B cell (primary cell): ENCODE data around the gene TYROBP. TPM values are rescaled to one million over a fixed set of nuclear protein-coding genes. Genes with fewer than 3 reads are reported as not detected.
A peak's percentile ranks its signal among the peaks of the same experiment; 100 is the strongest.

Experiments used
- ATAC-seq: fragments of 200-7000 bp; cut with Tn5 transposase; one replicate; pipeline ENCODE4 v1.10.0; 2021; ENCODE audit warnings: low read depth, mild to moderate bottlenecking, moderate number of reproducible peaks, moderate library complexity
- CTCF ChIA-PET: fragments of 350-600 bp; sonication (Branson Sonifier 250); formaldehyde crosslinking; loops from one replicate; lab custom pipeline; 2021; ENCODE audit warnings: antibody characterized with exemption, inconsistent platforms; lab: Charles Lee
- POLR2A ChIA-PET: fragments of 350-600 bp; sonication (Branson Sonifier 250); formaldehyde crosslinking; loops from one replicate; lab custom pipeline; 2021; ENCODE audit warnings: antibody characterized with exemption; lab: Charles Lee
- DNase-seq: peaks from one replicate; pipeline ENCODE4 v3.0.0; 2013
- H2AFZ ChIP-seq: 2 replicates; pipeline ENCODE4 v1.6.1; 2012; ENCODE audit warnings: mild to moderate bottlenecking, low read depth, low read length; ENCODE audit not compliant: insufficient read depth, poor library complexity, severe bottlenecking
- H3K27ac ChIP-seq, 2 donors: 1 replicate in 1 of 2; 2 replicates in 1 of 2; pipeline ENCODE4 v1.5.1; 2012 to 2013; ENCODE audit warnings: low read length in 2 of 2, mild to moderate bottlenecking in 2 of 2, moderate library complexity in 1 of 2
- H3K27me3 ChIP-seq, 4 experiments: fragments of 200-600 bp in 1 of 4; sonication (generic) in 1 of 4; replicated peaks in 1 of 4; 1 replicate in 2 of 4; 2 replicates in 2 of 4; pipeline versions ENCODE4 v1.6.1 to v1.7.0; 2013 to 2016; ENCODE audit warnings: low read length in 3 of 4, mild to moderate bottlenecking in 2 of 4, mixed read lengths in 1 of 4, moderate library complexity in 1 of 4; ENCODE audit not compliant: insufficient read depth in 4 of 4, control insufficient read depth in 3 of 4; ENCODE audit errors: control extremely low read depth in 1 of 4
- H3K36me3 ChIP-seq, 2 experiments: replicated peaks in 1 of 2; 1 replicate in 1 of 2; 2 replicates in 1 of 2; pipeline versions ENCODE4 v1.6.1 to v1.7.1; 2013; ENCODE audit warnings: low read length in 1 of 2; ENCODE audit not compliant: insufficient read depth in 2 of 2, control insufficient read depth in 1 of 2; ENCODE audit errors: control extremely low read depth in 1 of 2, extremely low read depth in 1 of 2
- H3K4me1 ChIP-seq, 2 donors: fragments of 200-600 bp in 1 of 2; sonication (generic) in 1 of 2; 1 replicate in 1 of 2; 2 replicates in 1 of 2; pipeline versions ENCODE4 v1.5.1 to v1.6.1; 2013 to 2017; ENCODE audit warnings: low read length in 2 of 2; ENCODE audit not compliant: control insufficient read depth in 2 of 2, insufficient read depth in 2 of 2
- H3K4me2 ChIP-seq: replicated peaks from 2 replicates; pipeline ENCODE3; 2012; ENCODE audit warnings: mild to moderate bottlenecking, low read depth, low read length; ENCODE audit not compliant: poor library complexity, severe bottlenecking
- H3K4me3 ChIP-seq, 5 experiments: fragments of 200-600 bp in 1 of 5; sonication (generic) in 1 of 5; 1 replicate in 3 of 5; 2 replicates in 2 of 5; pipeline versions ENCODE4 v1.5.1 to v1.7.0; 2011 to 2016; ENCODE audit warnings: low read length in 4 of 5, mild to moderate bottlenecking in 4 of 5, low read depth in 2 of 5, control low read depth in 1 of 5, moderate library complexity in 1 of 5; ENCODE audit not compliant: insufficient read depth in 1 of 5; ENCODE audit errors: control extremely low read depth in 1 of 5, extremely low read depth in 1 of 5
- H3K79me2 ChIP-seq: fragments of 200-600 bp; sonication (generic); one replicate; pipeline ENCODE4 v1.6.0; 2016; ENCODE audit warnings: low read length; ENCODE audit not compliant: control insufficient read depth, insufficient read depth
- H3K9ac ChIP-seq: fragments of 200-600 bp; sonication (generic); 2 replicates; pipeline ENCODE4 v1.6.1; 2017; ENCODE audit warnings: mild to moderate bottlenecking, low read length, moderate library complexity
- H3K9me3 ChIP-seq, 3 donors: one replicate each; pipeline versions ENCODE4 v1.6.1 to v1.7.1; 2013; ENCODE audit warnings: low read length in 2 of 3; ENCODE audit not compliant: control insufficient read depth in 2 of 3, insufficient read depth in 1 of 3; ENCODE audit errors: control extremely low read depth in 1 of 3
- H4K20me1 ChIP-seq: 2 replicates; pipeline ENCODE4 v1.6.0; 2012; ENCODE audit warnings: mild to moderate bottlenecking, low read length; ENCODE audit not compliant: insufficient read depth, control insufficient read depth, poor library complexity, severe bottlenecking
- H3K27ac Mint-ChIP-seq: one replicate; pipeline ENCODE4 v1.8.0; 2021; ENCODE audit warnings: mixed read lengths
- H3K27me3 Mint-ChIP-seq: one replicate; pipeline ENCODE4 v1.8.0; 2021; ENCODE audit warnings: mixed read lengths
- H3K4me1 Mint-ChIP-seq: one replicate; pipeline ENCODE4 v1.8.0; 2021; ENCODE audit warnings: mixed read lengths
- H3K4me3 Mint-ChIP-seq: one replicate; pipeline ENCODE4 v1.8.0; 2021; ENCODE audit warnings: mixed read lengths
- H3K9me3 Mint-ChIP-seq: one replicate; pipeline ENCODE4 v1.8.0; 2022; ENCODE audit warnings: mixed read lengths; ENCODE audit not compliant: insufficient read depth
- CTCF ChIP-seq: fragments of 200-600 bp; IDR thresholded peaks from one replicate; pipeline ENCODE4 v1.8.0; 2022; ENCODE audit warnings: antibody characterized with exemption, mild to moderate bottlenecking
- EZH2 ChIP-seq: IDR thresholded peaks from 2 replicates; pipeline ENCODE4 v1.6.1; 2012; ENCODE audit warnings: borderline replicate concordance, low read depth, mild to moderate bottlenecking, moderate library complexity, low read length; ENCODE audit not compliant: insufficient read depth, poor library complexity, severe bottlenecking
- WGBS: methylation state at CpG from one replicate; pipeline ENCODE4 v1.1.5; 2013; ENCODE audit warnings: missing lambda C conversion rate; ENCODE audit not compliant: insufficient coverage; 5-methylcytosine and 5-hydroxymethylcytosine counted together
- intact Hi-C: fragments of 100-400 bp; cut with micrococcal nuclease; formaldehyde crosslinking; loops from one replicate; pipeline ENCODE4 v1.10.0; 2022
- polyA plus RNA-seq: library from polyadenylated mRNA; depleted of rRNA; stranded (reverse); fragments of >200 nt; gene quantifications from 2 replicates; pipeline ENCODE4 v1.2.3, GENCODE V29; 2012
- total RNA-seq, 2 donors: library from RNA; stranded (reverse); fragments of 120-200 nt in 1 of 2; gene quantifications; 1 replicate in 1 of 2; 2 replicates in 1 of 2; pipeline versions ENCODE4 v1.2.3 to v1.2.4, GENCODE V29; 2013 to 2022

TYROBP gene
- total and polyA plus RNA-seq, 2 donors (not counting 1 experiment from before 2014, with no cell fraction given): 2.7 to 25.6 TPM

- Histone ChIP-seq H3K4me3 (peak overlapping the region in 4 of 5 experiments; percentile 8 to 54 (median 30)), H3K9ac (peak overlapping the region; percentile 19), H3K36me3 (no peaks in the 10 kb centered on the region), H3K4me2 (peak overlapping the region; percentile 79), H4K20me1 (no peaks in the 10 kb centered on the region), H3K9me3 (no peaks in the 10 kb centered on the region), H3K79me2 (no peaks in the 10 kb centered on the region), H3K27me3 (peaks cover 0 to 16% (median 3%) of the 10 kb centered on the region in 4 experiments), H3K4me1 (peaks cover 19 to 24% of the 10 kb centered on the region in 2 donors), H2AFZ (peak overlapping the region; percentile 28), H3K27ac (peak overlapping the region in 1 of 2 donors; percentile 5)
- no peak for DNase-seq
- POLR2A ChIA-PET: no interaction called here
- no peak for TF ChIP-seq EZH2
- TF ChIP-seq CTCF: no peak
- intact Hi-C loops: no loop called here
- Mint-ChIP-seq H3K27me3 (peaks cover 22% of the 10 kb centered on the region), H3K27ac (no peak overlapping the region), H3K9me3 (no peaks in the 10 kb centered on the region), H3K4me1 (peaks cover 26% of the 10 kb centered on the region), H3K4me3 (peak overlapping the region; percentile 52)
- no peak for ATAC-seq
- CTCF ChIA-PET: interaction anchor here (1.9 kb wide), 1 partner anchor 55 kb away, joined by 7 read pairs; no protein-coding TSS in a partner anchor
- 38% methylated on average over 11 of the region's 11 CpGs for WGBS
Measured at GRCh38 chr19:35936738-35937268, 28.7 kb upstream of the TYROBP start.
